HepG2 (cell line): ENCODE results near the gene BMERB1. TPM values are rescaled to one million over a fixed set of nuclear protein-coding genes. Genes with fewer than 3 reads are reported as not detected.
A peak's percentile ranks its signal among the peaks of the same experiment; 100 is the strongest.

Source experiments
- ATM ChIP-seq: fragments of 450-650 bp; IDR thresholded peaks from 2 replicates; pipeline ENCODE4 v1.7.1; 2017; ENCODE audit warnings: mild to moderate bottlenecking, borderline replicate concordance
- HNRNPK ChIP-seq: fragments of 200-400 bp; formaldehyde crosslinking; IDR thresholded peaks from 2 replicates; pipeline ENCODE4 v1.6.1; 2018; ENCODE audit warnings: low read length, low read depth, moderate library complexity, mild to moderate bottlenecking; ENCODE audit not compliant: poor library complexity, severe bottlenecking
- KDM2A ChIP-seq: sonication (generic); formaldehyde crosslinking; IDR thresholded peaks from 2 replicates; pipeline ENCODE4 v1.4.0; 2020; ENCODE audit warnings: low read depth, missing genetic modification reagents, borderline replicate concordance
- MYNN ChIP-seq: sonication (generic); formaldehyde crosslinking; IDR thresholded peaks from 2 replicates; pipeline ENCODE4 v1.4.0; 2020; ENCODE audit warnings: mild to moderate bottlenecking, low read depth, missing genetic modification reagents
- NFE2 ChIP-seq: sonication (generic); formaldehyde crosslinking; IDR thresholded peaks from 2 replicates; pipeline ENCODE4 v1.4.0; 2020; ENCODE audit warnings: missing genetic modification reagents
- NR1H2 ChIP-seq: sonication (generic); formaldehyde crosslinking; IDR thresholded peaks from 2 replicates; pipeline ENCODE4 v1.8.1; 2022; ENCODE audit warnings: low read depth, missing genetic modification reagents, borderline replicate concordance
- NR3C1 ChIP-seq: sonication (generic); formaldehyde crosslinking; IDR thresholded peaks from 2 replicates; pipeline ENCODE4 v1.4.0; 2020; ENCODE audit warnings: missing genetic modification reagents
- RFX1 ChIP-seq: fragments of 450-650 bp; IDR thresholded peaks from 2 replicates; pipeline ENCODE4 v1.6.1; 2017
- SNAI1 ChIP-seq: sonication (generic); formaldehyde crosslinking; IDR thresholded peaks from 2 replicates; pipeline ENCODE4 v1.5.0; 2020; ENCODE audit warnings: mild to moderate bottlenecking, missing genetic modification reagents, borderline replicate concordance
- SRSF4 ChIP-seq: fragments of 200-400 bp; formaldehyde crosslinking; IDR thresholded peaks from one replicate; pipeline ENCODE4 v1.6.1; 2018; ENCODE audit warnings: mild to moderate bottlenecking, low read depth, low read length, moderate library complexity; ENCODE audit not compliant: poor library complexity, severe bottlenecking
- SRSF9 ChIP-seq: fragments of 200-400 bp; formaldehyde crosslinking; IDR thresholded peaks from 2 replicates; pipeline ENCODE4 v1.6.1; 2018; ENCODE audit warnings: borderline replicate concordance, mild to moderate bottlenecking, low read depth, low read length; ENCODE audit not compliant: insufficient read depth, poor library complexity, severe bottlenecking
- SYNCRIP ChIP-seq: fragments of 200-400 bp; formaldehyde crosslinking; IDR thresholded peaks from 2 replicates; pipeline ENCODE4 v1.6.1; 2018; ENCODE audit warnings: mild to moderate bottlenecking, low read depth, low read length; ENCODE audit not compliant: insufficient read depth
- ZFP36L2 ChIP-seq: sonication (generic); formaldehyde crosslinking; IDR thresholded peaks from 2 replicates; pipeline ENCODE4 v1.4.0; 2020; ENCODE audit warnings: missing genetic modification reagents
- ZFX ChIP-seq: sonication (generic); formaldehyde crosslinking; IDR thresholded peaks from 2 replicates; pipeline ENCODE4 v1.4.0; 2020; ENCODE audit warnings: mild to moderate bottlenecking, low read depth, missing genetic modification reagents, moderate library complexity
- ZNF329 ChIP-seq: sonication (generic); formaldehyde crosslinking; IDR thresholded peaks from 2 replicates; pipeline ENCODE4 v1.9.0; 2021; ENCODE audit warnings: low read depth, mild to moderate bottlenecking, missing genetic modification reagents
- ZNF563 ChIP-seq: sonication (generic); formaldehyde crosslinking; IDR thresholded peaks from 2 replicates; pipeline ENCODE4 v1.8.0; 2022; ENCODE audit warnings: mild to moderate bottlenecking, moderate library complexity, missing genetic modification reagents
- ZNF570 ChIP-seq: sonication (generic); formaldehyde crosslinking; IDR thresholded peaks from 2 replicates; pipeline ENCODE4 v1.4.0; 2020; ENCODE audit warnings: mild to moderate bottlenecking, missing genetic modification reagents, borderline replicate concordance
- ZSCAN25 ChIP-seq: sonication (generic); formaldehyde crosslinking; IDR thresholded peaks from 2 replicates; pipeline ENCODE4 v1.8.0; 2022; ENCODE audit warnings: mild to moderate bottlenecking, missing genetic modification reagents
- ZSCAN31 ChIP-seq: sonication (generic); formaldehyde crosslinking; IDR thresholded peaks from 2 replicates; pipeline ENCODE4 v1.5.0; 2020; ENCODE audit warnings: low read depth, mild to moderate bottlenecking, missing genetic modification reagents
- polyA plus RNA-seq, 8 experiments: library from polyadenylated mRNA; depleted of rRNA in 3 of 8; stranded (reverse) in 7 of 8; unstranded in 1 of 8; fragments of >200 nt; fragmentation: Illumina TruSeq in 4 of 8; extraction: Trizol in 4 of 8; gene quantifications; 2 replicates each; pipeline versions ENCODE4 v1.2.1 to v1.2.3, GENCODE V29; 2011 to 2016; ENCODE audit warnings: low read depth in 4 of 8, missing spikeins in 1 of 8, mixed read lengths in 1 of 8; ENCODE audit not compliant: insufficient read depth in 1 of 8
- total RNA-seq, 5 experiments: library from RNA; depleted of rRNA; stranded (reverse); fragments of >200 nt; fragmentation: Illumina TruSeq; extraction: Trizol; gene quantifications; 2 replicates each; pipeline ENCODE4 v1.2.3, GENCODE V29; 2016; ENCODE audit warnings: low read depth in 1 of 5
- TF ChIP-seq, protein P1 (sequence below): sonication (generic); formaldehyde crosslinking; IDR thresholded peaks from 2 replicates; pipeline ENCODE4 v1.4.0; 2020; ENCODE audit warnings: missing genetic modification reagents
- TF ChIP-seq, protein P2 (sequence below): sonication (generic); formaldehyde crosslinking; IDR thresholded peaks from 2 replicates; pipeline ENCODE4 v1.8.1; 2023; ENCODE audit warnings: mild to moderate bottlenecking, missing genetic modification reagents

Gene BMERB1
- total and polyA plus RNA-seq, 2 of the 13 experiments (the other 11 are each of a cell fraction or from before 2014, with no cell fraction given), result 1.4 TPM

DNA sequence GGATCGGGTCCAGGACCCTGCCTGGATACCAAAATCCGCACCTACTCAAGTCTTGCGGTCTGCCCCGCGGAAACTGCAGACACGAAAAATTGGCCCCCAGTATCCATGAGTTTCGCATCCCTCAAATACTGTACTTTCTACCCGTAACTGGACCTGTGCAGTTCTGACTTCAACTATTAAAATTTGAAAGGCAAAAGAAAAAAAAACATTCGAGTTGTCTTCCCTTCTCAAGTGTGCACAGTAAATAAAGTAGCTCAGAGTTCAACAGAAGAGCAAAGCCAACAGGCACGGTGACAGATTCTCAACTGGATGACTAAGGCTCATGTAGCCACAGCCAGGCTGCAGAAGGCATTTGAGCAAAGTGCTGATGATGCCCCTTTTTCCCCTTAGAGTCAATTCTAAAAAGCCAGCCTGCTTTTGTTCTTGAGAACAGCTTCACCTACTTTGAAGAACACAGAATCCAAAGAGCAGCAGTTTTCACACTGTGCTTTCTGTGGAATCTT is 176.0 kb downstream of the BMERB1 start (continued):
- no peak for TF ChIP-seq ATM
- TF ChIP-seq ZSCAN31 (CRISPR knock-in tag), result no peak
- no peak for TF ChIP-seq ZNF563 (CRISPR knock-in tag)
- peak; percentile 76 for TF ChIP-seq ZSCAN25 (CRISPR knock-in tag)
- TF ChIP-seq, protein P1, sequence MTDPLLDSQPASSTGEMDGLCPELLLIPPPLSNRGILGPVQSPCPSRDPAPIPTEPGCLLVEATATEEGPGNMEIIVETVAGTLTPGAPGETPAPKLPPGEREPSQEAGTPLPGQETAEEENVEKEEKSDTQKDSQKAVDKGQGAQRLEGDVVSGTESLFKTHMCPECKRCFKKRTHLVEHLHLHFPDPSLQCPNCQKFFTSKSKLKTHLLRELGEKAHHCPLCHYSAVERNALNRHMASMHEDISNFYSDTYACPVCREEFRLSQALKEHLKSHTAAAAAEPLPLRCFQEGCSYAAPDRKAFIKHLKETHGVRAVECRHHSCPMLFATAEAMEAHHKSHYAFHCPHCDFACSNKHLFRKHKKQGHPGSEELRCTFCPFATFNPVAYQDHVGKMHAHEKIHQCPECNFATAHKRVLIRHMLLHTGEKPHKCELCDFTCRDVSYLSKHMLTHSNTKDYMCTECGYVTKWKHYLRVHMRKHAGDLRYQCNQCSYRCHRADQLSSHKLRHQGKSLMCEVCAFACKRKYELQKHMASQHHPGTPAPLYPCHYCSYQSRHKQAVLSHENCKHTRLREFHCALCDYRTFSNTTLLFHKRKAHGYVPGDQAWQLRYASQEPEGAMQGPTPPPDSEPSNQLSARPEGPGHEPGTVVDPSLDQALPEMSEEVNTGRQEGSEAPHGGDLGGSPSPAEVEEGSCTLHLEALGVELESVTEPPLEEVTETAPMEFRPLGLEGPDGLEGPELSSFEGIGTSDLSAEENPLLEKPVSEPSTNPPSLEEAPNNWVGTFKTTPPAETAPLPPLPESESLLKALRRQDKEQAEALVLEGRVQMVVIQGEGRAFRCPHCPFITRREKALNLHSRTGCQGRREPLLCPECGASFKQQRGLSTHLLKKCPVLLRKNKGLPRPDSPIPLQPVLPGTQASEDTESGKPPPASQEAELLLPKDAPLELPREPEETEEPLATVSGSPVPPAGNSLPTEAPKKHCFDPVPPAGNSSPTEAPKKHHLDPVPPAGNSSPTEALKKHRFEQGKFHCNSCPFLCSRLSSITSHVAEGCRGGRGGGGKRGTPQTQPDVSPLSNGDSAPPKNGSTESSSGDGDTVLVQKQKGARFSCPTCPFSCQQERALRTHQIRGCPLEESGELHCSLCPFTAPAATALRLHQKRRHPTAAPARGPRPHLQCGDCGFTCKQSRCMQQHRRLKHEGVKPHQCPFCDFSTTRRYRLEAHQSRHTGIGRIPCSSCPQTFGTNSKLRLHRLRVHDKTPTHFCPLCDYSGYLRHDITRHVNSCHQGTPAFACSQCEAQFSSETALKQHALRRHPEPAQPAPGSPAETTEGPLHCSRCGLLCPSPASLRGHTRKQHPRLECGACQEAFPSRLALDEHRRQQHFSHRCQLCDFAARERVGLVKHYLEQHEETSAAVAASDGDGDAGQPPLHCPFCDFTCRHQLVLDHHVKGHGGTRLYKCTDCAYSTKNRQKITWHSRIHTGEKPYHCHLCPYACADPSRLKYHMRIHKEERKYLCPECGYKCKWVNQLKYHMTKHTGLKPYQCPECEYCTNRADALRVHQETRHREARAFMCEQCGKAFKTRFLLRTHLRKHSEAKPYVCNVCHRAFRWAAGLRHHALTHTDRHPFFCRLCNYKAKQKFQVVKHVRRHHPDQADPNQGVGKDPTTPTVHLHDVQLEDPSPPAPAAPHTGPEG (CRISPR knock-in tag), result no peak
- TF ChIP-seq HNRNPK, result no peak
- no peak for TF ChIP-seq RFX1
- no peak for TF ChIP-seq NFE2
- TF ChIP-seq SYNCRIP, result no peak
- no peak for TF ChIP-seq NR1H2 (CRISPR knock-in tag)
- no peak for TF ChIP-seq ZNF329 (CRISPR knock-in tag)
- TF ChIP-seq SRSF9, result no peak
- no peak for TF ChIP-seq SRSF4
- no peak for TF ChIP-seq NR3C1 (CRISPR knock-in tag)
- TF ChIP-seq KDM2A (CRISPR knock-in tag), result 0 out of 2 replicates have a peak, but pooled peaks have one; percentile 45
- TF ChIP-seq, protein P2, sequence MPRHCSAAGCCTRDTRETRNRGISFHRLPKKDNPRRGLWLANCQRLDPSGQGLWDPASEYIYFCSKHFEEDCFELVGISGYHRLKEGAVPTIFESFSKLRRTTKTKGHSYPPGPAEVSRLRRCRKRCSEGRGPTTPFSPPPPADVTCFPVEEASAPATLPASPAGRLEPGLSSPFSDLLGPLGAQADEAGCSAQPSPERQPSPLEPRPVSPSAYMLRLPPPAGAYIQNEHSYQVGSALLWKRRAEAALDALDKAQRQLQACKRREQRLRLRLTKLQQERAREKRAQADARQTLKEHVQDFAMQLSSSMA, result no peak
- no peak for TF ChIP-seq MYNN
- no peak for TF ChIP-seq SNAI1 (CRISPR knock-in tag)
- TF ChIP-seq ZFP36L2, result no peak
- TF ChIP-seq ZFX (CRISPR knock-in tag), result 0 out of 2 replicates have a peak, but pooled peaks have one; percentile 17
- TF ChIP-seq ZNF570 (CRISPR knock-in tag), result no peak
